GM23248 (cell line): Measurements from ENCODE around the gene ADAMTS6. TPM values are rescaled to one million over a fixed set of nuclear protein-coding genes. Genes with fewer than 3 reads are reported as not detected.
A peak's percentile ranks its signal among the peaks of the same experiment; 100 is the strongest.

Source experiments
- DNase-seq: peaks from one replicate; pipeline ENCODE4 v3.0.0-alpha.2; 2015
- H2AFZ ChIP-seq: fragments of 200-600 bp; sonication (generic); 2 replicates; pipeline ENCODE4 v1.6.1; 2016; ENCODE audit warnings: antibody characterized with exemption
- H3F3A ChIP-seq: fragments of 200-600 bp; sonication (generic); 2 replicates; pipeline ENCODE4 v1.6.1; 2016; ENCODE audit warnings: mild to moderate bottlenecking, antibody characterized with exemption, mixed run types; ENCODE audit not compliant: insufficient read depth
- H3K27ac ChIP-seq: fragments of 200-600 bp; sonication (generic); 2 replicates; pipeline ENCODE4 v1.5.1; 2016; ENCODE audit warnings: mild to moderate bottlenecking
- H3K27me3 ChIP-seq: fragments of 200-600 bp; sonication (generic); replicated peaks from 2 replicates; pipeline ENCODE4 v1.6.1; 2016; ENCODE audit warnings: mild to moderate bottlenecking; ENCODE audit not compliant: insufficient read depth
- H3K36me3 ChIP-seq: fragments of 200-600 bp; sonication (generic); 2 replicates; pipeline ENCODE4 v1.6.1; 2016; ENCODE audit warnings: low read depth, mild to moderate bottlenecking
- H3K4me1 ChIP-seq: fragments of 200-600 bp; sonication (generic); 2 replicates; pipeline ENCODE4 v1.6.1; 2016; ENCODE audit warnings: mild to moderate bottlenecking; ENCODE audit not compliant: insufficient read depth
- H3K4me2 ChIP-seq: fragments of 200-600 bp; sonication (generic); one replicate; pipeline ENCODE4 v1.6.1; 2016; ENCODE audit warnings: mild to moderate bottlenecking; ENCODE audit not compliant: unreplicated experiment
- H3K4me3 ChIP-seq: fragments of 200-600 bp; sonication (generic); 2 replicates; pipeline ENCODE4 v1.5.1; 2016; ENCODE audit warnings: mild to moderate bottlenecking
- H3K79me2 ChIP-seq: fragments of 200-600 bp; sonication (generic); 2 replicates; pipeline ENCODE4 v1.6.1; 2016; ENCODE audit warnings: mild to moderate bottlenecking; ENCODE audit not compliant: insufficient read depth
- H3K9ac ChIP-seq: fragments of 200-600 bp; sonication (generic); 2 replicates; pipeline ENCODE4 v1.6.1; 2016; ENCODE audit warnings: mild to moderate bottlenecking
- H3K9me2 ChIP-seq: fragments of 200-600 bp; sonication (generic); 2 replicates; pipeline ENCODE4 v1.6.1; 2016; ENCODE audit warnings: mixed run types, mild to moderate bottlenecking, moderate library complexity; ENCODE audit not compliant: insufficient read depth
- H3K9me3 ChIP-seq: fragments of 200-600 bp; sonication (generic); one replicate; pipeline ENCODE4 v1.6.1; 2017; ENCODE audit warnings: low read depth
- H4K20me1 ChIP-seq: fragments of 200-600 bp; sonication (generic); 2 replicates; pipeline ENCODE4 v1.6.0; 2016; ENCODE audit not compliant: insufficient read depth
- EZH2 ChIP-seq: fragments of 200-600 bp; sonication (generic); IDR thresholded peaks from 2 replicates; pipeline ENCODE4 v1.6.1; 2018; ENCODE audit warnings: antibody characterized with exemption, mild to moderate bottlenecking; ENCODE audit not compliant: insufficient read depth, poor library complexity, severe bottlenecking
- EZH2phosphoT487 ChIP-seq: fragments of 200-600 bp; sonication (generic); IDR thresholded peaks from 2 replicates; pipeline ENCODE4 v1.6.1; 2018; ENCODE audit warnings: antibody characterized with exemption, moderate library complexity, mild to moderate bottlenecking, low read depth; ENCODE audit not compliant: insufficient read depth
- WGBS, 2 experiments: methylation state at CpG; one replicate each; pipeline ENCODE4 v1.1.6; 2015 to 2017; ENCODE audit warnings: low lambda C conversion rate in 2 of 2, low coverage in 1 of 2; ENCODE audit errors: missing lambda C conversion rate in 2 of 2; 5-methylcytosine and 5-hydroxymethylcytosine counted together
- in situ Hi-C: fragments of 300-500 bp; cut with MboI; formaldehyde crosslinking; loops from 2 replicates; pipeline ENCODE4 v1.15.0; 2020
- polyA plus RNA-seq: library from polyadenylated mRNA; unstranded; fragments of >200 nt; fragmentation: Nextera tagmentation; extraction: Ambion mirVana; gene quantifications from 2 replicates; pipeline ENCODE4 v1.2.1, GENCODE V29; 2016
- total RNA-seq: library from RNA; depleted of rRNA; stranded (reverse); fragments of >200 nt; shearing (Covaris generic); gene quantifications from 2 replicates; pipeline ENCODE4 v1.2.3, GENCODE V29; 2014

The ADAMTS6 gene
- total and polyA plus RNA-seq, 2 experiments from 2014 or later, result 10.1 to 76.0 TPM

- Histone ChIP-seq H3F3A (peaks cover 15% of the 10 kb centered on the region), H3K4me1 (peaks cover 26% of the 10 kb centered on the region), H3K27me3 (no peaks in the 10 kb centered on the region), H3K79me2 (no peaks in the 10 kb centered on the region), H3K36me3 (no peaks in the 10 kb centered on the region), H3K9me3 (no peaks in the 10 kb centered on the region), H3K9me2 (no peaks in the 10 kb centered on the region), H3K4me3 (no peak overlapping the region), H3K4me2 (no peak overlapping the region), H2AFZ (no peak overlapping the region), H4K20me1 (no peaks in the 10 kb centered on the region), H3K9ac (no peak overlapping the region), H3K27ac (peak overlapping the region; percentile 51; the same call in 1 of the 2 replicates)
- DNase-seq, result no peak
- TF ChIP-seq EZH2 (no peak), EZH2phosphoT487 (no peak)
- in situ Hi-C loops, result no loop called here
- WGBS, 2 experiments, result 78 to 83% methylated on average over 6 of the region's 6 CpGs
Measured at GRCh38 chr5:65128226-65128625, 353.5 kb downstream of the ADAMTS6 start.

GRCh38 chr5:65127161-65127901 lies 354.4 kb downstream of the ADAMTS6 start:
- peak overlapping the region; percentile 40; the same call in 1 of the 2 replicates for H3K9ac ChIP-seq
- H3K27me3 ChIP-seq, result no peaks in the 10 kb centered on the region
- no peaks in the 10 kb centered on the region for H3K79me2 ChIP-seq
- no peaks in the 10 kb centered on the region for H3K9me3 ChIP-seq
- H3K27ac ChIP-seq, result peak overlapping the region; percentile 51
- peak overlapping the region; percentile 79; the same call in 1 of the 2 replicates for H2AFZ ChIP-seq
- peak; percentile 66 for DNase-seq
- peaks cover 27% of the 10 kb centered on the region for H3K4me1 ChIP-seq
- H3K4me3 ChIP-seq, result no peak overlapping the region
- no peak for TF ChIP-seq EZH2
- TF ChIP-seq EZH2phosphoT487, result 0 out of 2 replicates have a peak, but pooled peaks have one; percentile 73
- in situ Hi-C loops, result no loop called here
- WGBS, 2 experiments, result 62 to 63% methylated on average over 10 of the region's 10 CpGs
- no peaks in the 10 kb centered on the region for H3K36me3 ChIP-seq
- H4K20me1 ChIP-seq, result no peaks in the 10 kb centered on the region
- peak overlapping the region; percentile 15 for H3K4me2 ChIP-seq
- H3K9me2 ChIP-seq, result no peaks in the 10 kb centered on the region
- peaks cover 17% of the 10 kb centered on the region for H3F3A ChIP-seq

- H3K27me3 ChIP-seq, result no peaks in the 10 kb centered on the region
- peak overlapping the region; percentile 51 for H3K27ac ChIP-seq
- no peaks in the 10 kb centered on the region for H3K9me2 ChIP-seq
- no peaks in the 10 kb centered on the region for H3K79me2 ChIP-seq
- H4K20me1 ChIP-seq, result no peaks in the 10 kb centered on the region
- 68 to 80% methylated on average over 6 of the region's 6 CpGs for WGBS, 2 experiments
- no peak overlapping the region for H3K4me3 ChIP-seq
- peaks cover 21% of the 10 kb centered on the region for H3F3A ChIP-seq
- peak overlapping the region; percentile 40 for H3K9ac ChIP-seq
- TF ChIP-seq EZH2phosphoT487 (no peak), EZH2 (no peak)
- H3K4me2 ChIP-seq, result peak overlapping the region; percentile 15
- peaks cover 30% of the 10 kb centered on the region for H3K4me1 ChIP-seq
- no peaks in the 10 kb centered on the region for H3K36me3 ChIP-seq
- DNase-seq, result peak; percentile 24
- H2AFZ ChIP-seq, result peak overlapping the region; percentile 79
- no peaks in the 10 kb centered on the region for H3K9me3 ChIP-seq
- in situ Hi-C loops, result no loop called here
Measured at GRCh38 chr5:65126542-65127069, 355.1 kb downstream of the ADAMTS6 start.

- WGBS, 2 experiments, result 48 to 52% methylated on average over 16 of the region's 16 CpGs
- TF ChIP-seq EZH2, result no peak
- TF ChIP-seq EZH2phosphoT487, result no peak
- no peaks in the 10 kb centered on the region for H3K27me3 ChIP-seq
- no peaks in the 10 kb centered on the region for H3K79me2 ChIP-seq
- no peak overlapping the region for H3K4me3 ChIP-seq
- H3K36me3 ChIP-seq, result no peaks in the 10 kb centered on the region
- peak; percentile 74 for DNase-seq
- peak overlapping the region; percentile 40 for H3K9ac ChIP-seq
- H3K9me3 ChIP-seq, result no peaks in the 10 kb centered on the region
- peak overlapping the region; percentile 51 for H3K27ac ChIP-seq
- no peaks in the 10 kb centered on the region for H4K20me1 ChIP-seq
- peaks cover 24% of the 10 kb centered on the region for H3F3A ChIP-seq
- peak overlapping the region; percentile 10 for H3K4me2 ChIP-seq
- H2AFZ ChIP-seq, result peak overlapping the region; percentile 79
- no peaks in the 10 kb centered on the region for H3K9me2 ChIP-seq
- peaks cover 30% of the 10 kb centered on the region for H3K4me1 ChIP-seq
- in situ Hi-C loops, result no loop called here
Measured at GRCh38 chr5:65125591-65126541, 355.9 kb downstream of the ADAMTS6 start.
